NCI-H748 (cell line): ENCODE measurements around the gene PPIL1.

ENCODE experiments used
- DNase-seq: peaks from one replicate; lab custom pipeline; 2025; ENCODE audit not compliant: unreplicated experiment; lab: John Stamatoyannopoulos, UW

The PPIL1 gene

GRCh38 chr6:36888654-36889481, 14.3 kb upstream of the PPIL1 start:
- DNase-seq: no peak

GRCh38 chr6:36888115-36888643, 13.6 kb upstream of the PPIL1 start:
- DNase-seq: no peak

GRCh38 chr6:36886950-36887618, 12.5 kb upstream of the PPIL1 start:
- DNase-seq: peak; percentile 13

- peak; percentile 100 for DNase-seq
Measured at GRCh38 chr6:36885461-36886401, 11.1 kb upstream of the PPIL1 start, which contains the start of gene C6orf89. C6orf89 (plus strand) TSS chr6:36885952; CDS start chr6:36899445, 13,493 bp downstream.

- no peak for DNase-seq
Measured at GRCh38 chr6:36884610-36885009, 10.0 kb upstream of the PPIL1 start.

- DNase-seq: peak; percentile 43
Measured at GRCh38 chr6:36875250-36875633, 639 bp upstream of the PPIL1 start.

GRCh38 chr6:36873612-36874442, 776 bp downstream of the PPIL1 start:
- peak; percentile 55 for DNase-seq

- no peak for DNase-seq
Measured at GRCh38 chr6:36873115-36873514, 1.5 kb downstream of the PPIL1 start.

- DNase-seq: no peak
Measured at GRCh38 chr6:36871686-36872085, 2.9 kb downstream of the PPIL1 start.

GRCh38 chr6:36867471-36868224, 7.0 kb downstream of the PPIL1 start:
- DNase-seq: no peak

GRCh38 chr6:36865835-36866234, 8.8 kb downstream of the PPIL1 start:
- DNase-seq: no peak

GRCh38 chr6:36863670-36864540, 10.7 kb downstream of the PPIL1 start:
- peak; percentile 74 for DNase-seq

GRCh38 chr6:36862848-36863382, 11.7 kb downstream of the PPIL1 start:
- no peak for DNase-seq

- no peak for DNase-seq
Measured at GRCh38 chr6:36862164-36862847, 12.3 kb downstream of the PPIL1 start.

- DNase-seq: no peak
Measured at GRCh38 chr6:36860126-36860525, 14.5 kb downstream of the PPIL1 start.

- DNase-seq: no peak
Measured at GRCh38 chr6:36858407-36858981, 16.1 kb downstream of the PPIL1 start.

- no peak for DNase-seq
Measured at GRCh38 chr6:36857325-36857724, 17.3 kb downstream of the PPIL1 start.
